Measurements from ENCODE around the gene XAGE2.

XAGE2 gene

GRCh38 chrX:52353838-52354237 is 15.0 kb upstream of the XAGE2 start:
- DNase-seq, result no peak
- no peak overlapping the region for H3K27ac ChIP-seq (ENCODE audit: low read length, poor library complexity, severe bottlenecking)
- H2BK120ac ChIP-seq (ENCODE audit: low read depth, low read length), result no peak overlapping the region
- H2BK12ac ChIP-seq (ENCODE audit: low read length in 2 of 2), result no peak overlapping the region
- no peak overlapping the region for H3K23ac ChIP-seq (ENCODE audit: low read length in 2 of 2)
- H3K4me3 ChIP-seq (ENCODE audit: insufficient read depth in 1 of 2, low read depth in 1 of 2, low read length in 2 of 2), result no peak overlapping the region
- no peak overlapping the region for H3K9ac ChIP-seq (ENCODE audit: low read length)
- H2BK15ac ChIP-seq (ENCODE audit: low read depth, poor library complexity, severe bottlenecking), result no peak overlapping the region
- no peak overlapping the region for H3K14ac ChIP-seq (ENCODE audit: low read length in 2 of 2)
- H3K9me3 ChIP-seq (ENCODE audit: control insufficient read depth, low read length), result no peaks in the 10 kb centered on the region
- no peak overlapping the region for H4K91ac ChIP-seq (ENCODE audit: low read length)
- H2BK5ac ChIP-seq (ENCODE audit: low read depth, low read length, poor library complexity, severe bottlenecking), result no peak overlapping the region
- no peak overlapping the region for H3K4ac ChIP-seq (ENCODE audit: low read depth in 1 of 2, low read length in 2 of 2)
- H2AK5ac ChIP-seq (ENCODE audit: low read length, severe bottlenecking), result no peak overlapping the region
- H3K4me2 ChIP-seq (ENCODE audit: low read length, poor library complexity, severe bottlenecking), result no peak overlapping the region
- H3K27me3 ChIP-seq (ENCODE audit: control insufficient read depth in 1 of 2, insufficient read depth in 1 of 2, low read length in 2 of 2), result peaks cover 0 to 30% of the 10 kb centered on the region in 2 experiments
- H3K4me1 ChIP-seq (ENCODE audit: control insufficient read depth, insufficient read depth, low read depth, low read length), result peaks cover 1% of the 10 kb centered on the region
- no peak overlapping the region for H2AFZ ChIP-seq (ENCODE audit: low read depth, low read length)
- H3K36me3 ChIP-seq (ENCODE audit: control insufficient read depth in 1 of 2, insufficient read depth in 2 of 2, low read depth in 1 of 2, low read length in 2 of 2), result no peaks in the 10 kb centered on the region
- H4K8ac ChIP-seq (ENCODE audit: low read length), result no peak overlapping the region
- H3K79me1 ChIP-seq (replicated peaks; ENCODE audit: low read length, poor library complexity, severe bottlenecking), result no peaks in the 10 kb centered on the region
- no peak overlapping the region for H3K18ac ChIP-seq (ENCODE audit: low read depth in 1 of 2, low read length in 2 of 2)

- no peak overlapping the region for H2BK12ac ChIP-seq (ENCODE audit: low read length in 2 of 2)
- no peak overlapping the region for H3K4ac ChIP-seq (ENCODE audit: low read depth in 1 of 2, low read length in 2 of 2)
- no peak overlapping the region for H4K91ac ChIP-seq (ENCODE audit: low read length)
- no peak overlapping the region for H2AK5ac ChIP-seq (ENCODE audit: low read length, severe bottlenecking)
- H3K9ac ChIP-seq (ENCODE audit: low read length), result no peak overlapping the region
- no peak overlapping the region for H3K4me3 ChIP-seq (ENCODE audit: insufficient read depth in 1 of 2, low read depth in 1 of 2, low read length in 2 of 2)
- no peak overlapping the region for H4K8ac ChIP-seq (ENCODE audit: low read length)
- H3K79me1 ChIP-seq (replicated peaks; ENCODE audit: low read length, poor library complexity, severe bottlenecking), result no peaks in the 10 kb centered on the region
- H3K27me3 ChIP-seq (ENCODE audit: control insufficient read depth in 1 of 2, insufficient read depth in 1 of 2, low read length in 2 of 2), result peaks cover 0 to 28% of the 10 kb centered on the region in 2 experiments
- no peak overlapping the region for H2AFZ ChIP-seq (ENCODE audit: low read depth, low read length)
- no peak overlapping the region for H3K4me2 ChIP-seq (ENCODE audit: low read length, poor library complexity, severe bottlenecking)
- H2BK5ac ChIP-seq (ENCODE audit: low read depth, low read length, poor library complexity, severe bottlenecking), result no peak overlapping the region
- no peak overlapping the region for H3K27ac ChIP-seq (ENCODE audit: low read length, poor library complexity, severe bottlenecking)
- H3K36me3 ChIP-seq (ENCODE audit: control insufficient read depth in 1 of 2, insufficient read depth in 2 of 2, low read depth in 1 of 2, low read length in 2 of 2), result no peaks in the 10 kb centered on the region
- H3K9me3 ChIP-seq (ENCODE audit: control insufficient read depth, low read length), result no peaks in the 10 kb centered on the region
- no peak overlapping the region for H2BK120ac ChIP-seq (ENCODE audit: low read depth, low read length)
- H2BK15ac ChIP-seq (ENCODE audit: low read depth, poor library complexity, severe bottlenecking), result no peak overlapping the region
- no peak for DNase-seq
- H3K14ac ChIP-seq (ENCODE audit: low read length in 2 of 2), result no peak overlapping the region
- peaks cover 1% of the 10 kb centered on the region for H3K4me1 ChIP-seq (ENCODE audit: control insufficient read depth, insufficient read depth, low read depth, low read length)
- no peak overlapping the region for H3K18ac ChIP-seq (ENCODE audit: low read depth in 1 of 2, low read length in 2 of 2)
- H3K23ac ChIP-seq (ENCODE audit: low read length in 2 of 2), result no peak overlapping the region
These were observed 13.7 kb upstream of the XAGE2 start for GRCh38 chrX:52355108-52355507.

GRCh38 chrX:52359614-52360232 is 9.1 kb upstream of the XAGE2 start:
- 100% methylated on average over 1 of the region's 7 CpGs for WGBS

GRCh38 chrX:52361941-52362340 is 6.9 kb upstream of the XAGE2 start:
- Histone ChIP-seq H2AFZ (ENCODE audit: low read depth, low read length) (no peak overlapping the region), H4K91ac (ENCODE audit: low read length) (no peak overlapping the region), H3K9ac (ENCODE audit: low read length) (no peak overlapping the region), H3K27me3 (ENCODE audit: control insufficient read depth in 1 of 2, insufficient read depth in 1 of 2, low read length in 2 of 2) (peaks cover 0 to 54% of the 10 kb centered on the region in 2 experiments), H3K23ac (ENCODE audit: low read length in 2 of 2) (no peak overlapping the region), H2BK15ac (ENCODE audit: low read depth, poor library complexity, severe bottlenecking) (no peak overlapping the region), H3K36me3 (ENCODE audit: control insufficient read depth in 1 of 2, insufficient read depth in 2 of 2, low read depth in 1 of 2, low read length in 2 of 2) (no peaks in the 10 kb centered on the region), H2AK5ac (ENCODE audit: low read length, severe bottlenecking) (no peak overlapping the region), H3K27ac (ENCODE audit: low read length, poor library complexity, severe bottlenecking) (no peak overlapping the region), H3K9me3 (ENCODE audit: control insufficient read depth, low read length) (no peaks in the 10 kb centered on the region), H2BK120ac (ENCODE audit: low read depth, low read length) (no peak overlapping the region), H3K4me2 (ENCODE audit: low read length, poor library complexity, severe bottlenecking) (no peak overlapping the region), H3K4me3 (ENCODE audit: insufficient read depth in 1 of 2, low read depth in 1 of 2, low read length in 2 of 2) (no peak overlapping the region), H3K18ac (ENCODE audit: low read depth in 1 of 2, low read length in 2 of 2) (no peak overlapping the region), H2BK5ac (ENCODE audit: low read depth, low read length, poor library complexity, severe bottlenecking) (no peak overlapping the region), H2BK12ac (ENCODE audit: low read length in 2 of 2) (no peak overlapping the region), H3K4ac (ENCODE audit: low read depth in 1 of 2, low read length in 2 of 2) (no peak overlapping the region), H3K4me1 (ENCODE audit: control insufficient read depth, insufficient read depth, low read depth, low read length) (no peaks in the 10 kb centered on the region), H3K79me1 (replicated peaks; ENCODE audit: low read length, poor library complexity, severe bottlenecking) (no peaks in the 10 kb centered on the region), H4K8ac (ENCODE audit: low read length) (no peak overlapping the region), H3K14ac (ENCODE audit: low read length in 2 of 2) (no peak overlapping the region)
- 71% methylated on average over 6 of the region's 8 CpGs for WGBS
- DNase-seq, result no peak

More at GRCh38 chrX:52359614-52360232, 9.1 kb upstream of the XAGE2 start:
- Histone ChIP-seq H3K9ac (ENCODE audit: low read length) (no peak overlapping the region), H3K4ac (ENCODE audit: low read depth in 1 of 2, low read length in 2 of 2) (no peak overlapping the region), H4K8ac (ENCODE audit: low read length) (no peak overlapping the region), H4K91ac (ENCODE audit: low read length) (no peak overlapping the region), H2BK15ac (ENCODE audit: low read depth, poor library complexity, severe bottlenecking) (no peak overlapping the region), H2BK120ac (ENCODE audit: low read depth, low read length) (no peak overlapping the region), H3K79me1 (replicated peaks; ENCODE audit: low read length, poor library complexity, severe bottlenecking) (no peaks in the 10 kb centered on the region), H3K14ac (ENCODE audit: low read length in 2 of 2) (no peak overlapping the region), H3K18ac (ENCODE audit: low read depth in 1 of 2, low read length in 2 of 2) (no peak overlapping the region), H3K9me3 (ENCODE audit: control insufficient read depth, low read length) (no peaks in the 10 kb centered on the region), H3K4me3 (ENCODE audit: insufficient read depth in 1 of 2, low read depth in 1 of 2, low read length in 2 of 2) (no peak overlapping the region), H2BK12ac (ENCODE audit: low read length in 2 of 2) (no peak overlapping the region), H2AFZ (ENCODE audit: low read depth, low read length) (no peak overlapping the region), H3K36me3 (ENCODE audit: control insufficient read depth in 1 of 2, insufficient read depth in 2 of 2, low read depth in 1 of 2, low read length in 2 of 2) (no peaks in the 10 kb centered on the region), H3K27me3 (ENCODE audit: control insufficient read depth in 1 of 2, insufficient read depth in 1 of 2, low read length in 2 of 2) (peaks cover 0 to 45% of the 10 kb centered on the region in 2 experiments), H2AK5ac (ENCODE audit: low read length, severe bottlenecking) (no peak overlapping the region), H3K4me1 (ENCODE audit: control insufficient read depth, insufficient read depth, low read depth, low read length) (no peaks in the 10 kb centered on the region), H3K23ac (ENCODE audit: low read length in 2 of 2) (no peak overlapping the region), H3K4me2 (ENCODE audit: low read length, poor library complexity, severe bottlenecking) (no peak overlapping the region), H2BK5ac (ENCODE audit: low read depth, low read length, poor library complexity, severe bottlenecking) (no peak overlapping the region), H3K27ac (ENCODE audit: low read length, poor library complexity, severe bottlenecking) (no peak overlapping the region)
- no peak for DNase-seq

Measured in mesenchymal stem cell (in vitro differentiated cells and primary cell).